HepG2 (cell line): ENCODE data around the gene DOCK3.

Source experiments
- ETV5 ChIP-seq: IDR thresholded peaks from 2 replicates; pipeline ENCODE4 v1.6.1; 2018; ENCODE audit warnings: missing biosample characterization, missing genetic modification reagents, inconsistent platforms, borderline replicate concordance
- EZH2 ChIP-seq: conservative IDR thresholded peaks from 2 replicates; pipeline ENCODE4 v1.6.1; 2012; ENCODE audit warnings: mild to moderate bottlenecking, low read depth, low read length, moderate library complexity
- HOMEZ ChIP-seq: IDR thresholded peaks from 2 replicates; pipeline ENCODE4 v1.6.1; 2016; ENCODE audit warnings: low read depth
- NFYB ChIP-seq: sonication (generic); formaldehyde crosslinking; IDR thresholded peaks from 2 replicates; pipeline ENCODE4 v1.4.0; 2020; ENCODE audit warnings: missing genetic modification reagents
- SIN3A ChIP-seq: IDR thresholded peaks from 2 replicates; pipeline ENCODE4 v1.6.1; 2011; ENCODE audit warnings: low read depth, mild to moderate bottlenecking, control low read depth, low read length, borderline replicate concordance
- ZC3H13 ChIP-seq: sonication (generic); formaldehyde crosslinking; IDR thresholded peaks from 2 replicates; pipeline ENCODE4 v1.8.1; 2023; ENCODE audit warnings: mild to moderate bottlenecking, missing genetic modification reagents, moderate library complexity
- ZMYM4 ChIP-seq: sonication (generic); formaldehyde crosslinking; IDR thresholded peaks from 2 replicates; pipeline ENCODE4 v1.8.1; 2023; ENCODE audit warnings: mild to moderate bottlenecking, missing genetic modification reagents
- ZNF10 ChIP-seq: sonication (generic); formaldehyde crosslinking; IDR thresholded peaks from 2 replicates; pipeline ENCODE4 v1.4.0; 2020; ENCODE audit warnings: mild to moderate bottlenecking, low read depth, missing genetic modification reagents, borderline replicate concordance
- ZNF580 ChIP-seq: IDR thresholded peaks from 2 replicates; pipeline ENCODE4 v1.6.1; 2016; ENCODE audit warnings: low read depth, borderline replicate concordance
- ZNF609 ChIP-seq: sonication (generic); formaldehyde crosslinking; IDR thresholded peaks from 2 replicates; pipeline ENCODE4 v1.4.0; 2020; ENCODE audit warnings: mild to moderate bottlenecking, missing genetic modification reagents, borderline replicate concordance

GRCh38 chr3:51224843-51225242 is 550.1 kb downstream of the DOCK3 start:
- TF ChIP-seq ZC3H13 (CRISPR knock-in tag) (no peak), ZNF580 (no peak), EZH2 (no peak), SIN3A (no peak), HOMEZ (CRISPR knock-in tag) (no peak), NFYB (no peak), ZNF609 (CRISPR knock-in tag) (no peak), ZMYM4 (CRISPR knock-in tag) (no peak), ZNF10 (CRISPR knock-in tag) (no peak), ETV5 (CRISPR knock-in tag) (no peak)
